K562 (cell line): Measurements from ENCODE around the gene SMG9. TPM values are rescaled to one million over a fixed set of nuclear protein-coding genes. Genes with fewer than 3 reads are reported as not detected.

Source experiments
- ATAC-seq: fragments of 200-7000 bp; cut with Tn5 transposase; 3 replicates; pipeline ENCODE4 v1.9.1; 2020; ENCODE audit warnings: moderate library complexity
- BruUV-seq: library from RNA; stranded (reverse); fragments of 400-500 nt; replicated peaks from 2 replicates; lab custom pipeline; 2021; lab: Mats Ljungman, UMichigan
- CTCF ChIA-PET: fragments of 300-600 bp; formaldehyde crosslinking; extraction: SDS; loops from one replicate; lab custom pipeline; 2021; ENCODE audit warnings: low intra/inter-chr PET ratio; lab: Yijun Ruan, JAX
- POLR2A ChIA-PET: fragments of 300-600, 350-650 bp; sonication (Branson Sonifier 250); formaldehyde crosslinking; extraction: SDS; loops from one replicate; lab custom pipeline; 2021; ENCODE audit warnings: antibody characterized with exemption, inconsistent platforms; lab: Yijun Ruan, JAX
- DNase-seq, 4 experiments: peaks; one replicate each; pipeline versions ENCODE4 v3.0.0 to v3.0.0-alpha.2; 2011 to 2018; ENCODE audit warnings: low spot score in 3 of 4, mixed read lengths in 3 of 4; ENCODE audit errors: extremely low read depth in 1 of 4
- FAIRE-seq: peaks from 2 replicates; lab custom pipeline; 2011; peaks lifted over from hg19 to GRCh38; lab: Jason Lieb, UNC
- H2AFZ ChIP-seq: 2 replicates; pipeline ENCODE4 v1.6.0; 2011; ENCODE audit warnings: low read depth, low read length, control low read depth, inconsistent platforms
- H3K27ac ChIP-seq: fragments of 200-600 bp; 3 replicates; pipeline ENCODE4 v1.8.0; 2011; ENCODE audit warnings: low read depth, mild to moderate bottlenecking, control low read depth, inconsistent platforms, low read length, moderate library complexity, mixed read lengths; ENCODE audit errors: extremely low read depth
- H3K27me3 ChIP-seq, 2 experiments: fragments of 300-600 bp in 1 of 2; 2 replicates in 1 of 2; 3 replicates in 1 of 2; pipeline versions ENCODE4 v1.6.0 to v1.8.0; 2011; ENCODE audit warnings: inconsistent platforms in 2 of 2, low read length in 2 of 2, mild to moderate bottlenecking in 1 of 2, mixed read lengths in 1 of 2, moderate library complexity in 1 of 2; ENCODE audit not compliant: control insufficient read depth in 2 of 2, insufficient read depth in 2 of 2
- H3K36me3 ChIP-seq: fragments of 300-600 bp; 3 replicates; pipeline ENCODE4 v1.8.0; 2011; ENCODE audit warnings: mild to moderate bottlenecking, low read length, inconsistent platforms; ENCODE audit not compliant: control insufficient read depth, insufficient read depth
- H3K4me1 ChIP-seq, 2 experiments: fragments of 200-600 bp in 1 of 2; replicated peaks in 1 of 2; 2 replicates in 1 of 2; 3 replicates in 1 of 2; pipeline versions ENCODE4 v1.5.1 to v1.8.0; 2011; ENCODE audit warnings: inconsistent platforms in 2 of 2, low read length in 2 of 2, mild to moderate bottlenecking in 1 of 2, mixed read lengths in 1 of 2, moderate library complexity in 1 of 2; ENCODE audit not compliant: control insufficient read depth in 2 of 2, insufficient read depth in 2 of 2
- H3K4me2 ChIP-seq: 2 replicates; pipeline ENCODE4 v1.6.1; 2011; ENCODE audit warnings: low read length, control low read depth, inconsistent platforms, mixed read lengths; ENCODE audit not compliant: insufficient read depth
- H3K4me3 ChIP-seq: fragments of 200-600 bp; sonication (generic), shearing (Covaris generic); 2 replicates; pipeline ENCODE4 v1.5.1; 2016; ENCODE audit warnings: control low read depth, inconsistent platforms
- H3K79me2 ChIP-seq: fragments of 200-600 bp; 3 replicates; pipeline ENCODE4 v1.8.0; 2011; ENCODE audit warnings: low read length, inconsistent platforms; ENCODE audit not compliant: control insufficient read depth, insufficient read depth
- H3K9ac ChIP-seq, 2 experiments: 2 replicates each; pipeline versions ENCODE4 v1.6.0 to v1.6.1; 2011; ENCODE audit warnings: low read depth in 2 of 2, low read length in 2 of 2, control low read depth in 1 of 2, inconsistent platforms in 1 of 2, mild to moderate bottlenecking in 1 of 2, mixed read lengths in 1 of 2; ENCODE audit not compliant: insufficient read depth in 1 of 2
- H3K9me1 ChIP-seq: one replicate; pipeline ENCODE4 v1.6.0; 2011; ENCODE audit warnings: inconsistent platforms, mild to moderate bottlenecking, low read length, moderate library complexity; ENCODE audit not compliant: control insufficient read depth, insufficient read depth
- H3K9me3 ChIP-seq: replicated peaks from 2 replicates; pipeline ENCODE4 v1.5.1; 2011; ENCODE audit warnings: low read depth, low read length, inconsistent platforms; ENCODE audit not compliant: control insufficient read depth, insufficient read depth
- H4K20me1 ChIP-seq: replicated peaks from 2 replicates; pipeline ENCODE4 v1.6.1; 2011; ENCODE audit warnings: low read length, inconsistent platforms, mixed read lengths; ENCODE audit not compliant: control insufficient read depth, insufficient read depth
- ARID1B ChIP-seq: fragments of 450-650 bp; IDR thresholded peaks from 2 replicates; pipeline ENCODE4 v1.6.1; 2016; ENCODE audit warnings: antibody characterized with exemption, mild to moderate bottlenecking, inconsistent platforms
- FIP1L1 ChIP-seq: fragments of 200-400 bp; formaldehyde crosslinking; IDR thresholded peaks from 2 replicates; pipeline ENCODE4 v1.6.1; 2018; ENCODE audit warnings: mild to moderate bottlenecking, low read depth, low read length; ENCODE audit not compliant: poor library complexity, severe bottlenecking
- GTF2E2 ChIP-seq: fragments of 200-800 bp; sonication (Bioruptor generic); IDR thresholded peaks from 2 replicates; pipeline ENCODE4 v1.6.1; 2016; ENCODE audit warnings: missing genetic modification characterization, missing compliant biosample characterization
- LEF1 ChIP-seq: fragments of 450-650 bp; IDR thresholded peaks from 2 replicates; pipeline ENCODE4 v1.6.1; 2016; ENCODE audit warnings: mild to moderate bottlenecking
- NR2F6 ChIP-seq: fragments of 450-650 bp; formaldehyde crosslinking; IDR thresholded peaks from 2 replicates; pipeline ENCODE4 v1.4.0; 2020; ENCODE audit warnings: mild to moderate bottlenecking
- POLR2H ChIP-seq: IDR thresholded peaks from 2 replicates; pipeline ENCODE4 v1.6.1; 2016; ENCODE audit warnings: missing genetic modification characterization, low read depth, mild to moderate bottlenecking, control low read depth, missing compliant biosample characterization, moderate library complexity
- RBM17 ChIP-seq: fragments of 200-400 bp; formaldehyde crosslinking; IDR thresholded peaks from 2 replicates; pipeline ENCODE4 v1.6.1; 2017; ENCODE audit warnings: low read depth, mild to moderate bottlenecking, low read length, borderline replicate concordance
- SMAD1 ChIP-seq: fragments of 150-350 bp; IDR thresholded peaks from 2 replicates; pipeline ENCODE4 v1.6.1; 2014; ENCODE audit warnings: low read length, low read depth; ENCODE audit not compliant: partially characterized antibody
- SPI1 ChIP-seq: IDR thresholded peaks from 2 replicates; pipeline ENCODE4 v1.6.1; 2011; ENCODE audit warnings: low read depth, low read length, control low read depth, borderline replicate concordance
- ZBTB17 ChIP-seq: fragments of 450-650 bp; formaldehyde crosslinking; IDR thresholded peaks from 2 replicates; pipeline ENCODE4 v1.4.0; 2020; ENCODE audit warnings: mild to moderate bottlenecking
- ZNF589 ChIP-seq: fragments of 200-800 bp; sonication (Bioruptor generic); IDR thresholded peaks from 2 replicates; pipeline ENCODE4 v1.6.1; 2016; ENCODE audit warnings: low read depth, missing genetic modification characterization, missing compliant biosample characterization
- ZNF764 ChIP-seq: fragments of 250-450 bp; sonication (Bioruptor Pico); IDR thresholded peaks from 2 replicates; pipeline ENCODE4 v1.4.0; 2020; ENCODE audit warnings: low read depth, mild to moderate bottlenecking, moderate library complexity
- WGBS: fragments of 100-300 bp; shearing (Covaris generic); methylation state at CpG from one replicate; pipeline ENCODE4 v1.1.6; 2016; ENCODE audit warnings: low coverage, mixed read lengths; ENCODE audit not compliant: insufficient coverage; ENCODE audit errors: missing lambda C conversion rate; 5-methylcytosine and 5-hydroxymethylcytosine counted together
- in situ Hi-C: fragments of 300-500 bp; cut with MboI; formaldehyde crosslinking; loops from 4 replicates; pipeline ENCODE4 v1.15.0; 2018; ENCODE audit warnings: inconsistent platforms, mixed read lengths
- intact Hi-C: fragments of 100-400 bp; cut with micrococcal nuclease; formaldehyde crosslinking; loops from 2 replicates; pipeline ENCODE4 v1.14.2; 2022
- polyA plus RNA-seq, 8 experiments: library from polyadenylated mRNA; depleted of rRNA in 4 of 8; stranded (reverse) in 5 of 8; unstranded in 3 of 8; fragments of >200 nt; fragmentation: Nextera tagmentation in 2 of 8; fragmentation: Illumina TruSeq in 1 of 8; extraction: Ambion mirVana in 2 of 8; extraction: Trizol in 1 of 8; gene quantifications; 2 replicates each; pipeline versions ENCODE4 v1.2.1 to v1.2.3, GENCODE V29; 2011 to 2014; ENCODE audit warnings: inconsistent platforms in 1 of 8, missing spikeins in 1 of 8
- total RNA-seq, 7 experiments: library from RNA; depleted of rRNA in 6 of 7; stranded (reverse); fragments of >200 nt in 6 of 7; fragmentation: Illumina TruSeq in 2 of 7; extraction: Trizol in 2 of 7; gene quantifications; 2 replicates each; pipeline versions ENCODE4 v1.2.1 to v1.2.3, GENCODE V29; 2011 to 2021; ENCODE audit warnings: low replicate concordance in 1 of 7
- TF ChIP-seq, protein P1 (sequence below): IDR thresholded peaks from 3 replicates; pipeline ENCODE4 v1.6.1; 2011; ENCODE audit warnings: borderline replicate concordance, mild to moderate bottlenecking; ENCODE audit not compliant: insufficient read length, insufficient read depth

The SMG9 gene
- total and polyA plus RNA-seq, 9 of the 15 experiments (the other 6 are each of a cell fraction or from before 2014, with no cell fraction given), result 1.7 to 79.7 (median 40.2) TPM

DNA sequence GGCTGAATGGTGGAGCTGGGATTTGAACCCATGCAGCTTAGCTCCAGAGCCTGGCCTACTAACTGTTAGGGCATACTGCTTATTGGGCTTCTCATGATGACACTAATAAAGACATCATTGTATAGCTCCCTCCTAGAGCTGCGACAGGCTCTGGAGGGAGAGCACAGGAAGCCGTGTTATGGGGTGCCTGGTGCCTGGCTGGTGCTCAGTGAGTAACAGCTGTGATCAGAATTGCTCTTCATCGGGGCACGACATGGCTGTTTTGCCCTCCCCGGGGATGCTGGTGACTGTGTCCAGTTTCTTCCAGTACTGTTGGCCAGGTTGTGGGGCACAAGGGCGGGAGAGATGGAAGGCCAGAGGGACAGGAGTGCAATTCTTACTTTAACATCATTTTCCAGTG, 42.4 kb upstream of the SMG9 start:
- CTCF ChIA-PET, result no interaction called here
- POLR2A ChIA-PET, result interaction anchor here (1.1 kb wide), 3 partner anchors 8 to 186 kb away, joined by 3 to 4 read pairs (median 3); partner anchors contain the start of gene SMG9
- no peaks in the 10 kb centered on the region for H3K36me3 ChIP-seq
- DNase-seq (no peak), FAIRE-seq (no peak), ATAC-seq (no peak)
- no peaks in the 10 kb centered on the region for H3K9me1 ChIP-seq
- H3K4me2 ChIP-seq, result no peak overlapping the region
- H3K27me3 ChIP-seq, result peaks cover 6 to 18% of the 10 kb centered on the region in 2 experiments; a peak in 3 of 5 replicates
- H3K9me3 ChIP-seq, result no peaks in the 10 kb centered on the region
- no peak overlapping the region for H2AFZ ChIP-seq
- H4K20me1 ChIP-seq, result no peaks in the 10 kb centered on the region; the same call in 1 of the 2 replicates
- intact Hi-C loops (no loop called here), in situ Hi-C loops (no loop called here)
- no peak overlapping the region for H3K27ac ChIP-seq
- no TSS peak for BruUV-seq
- no peaks in the 10 kb centered on the region for H3K79me2 ChIP-seq
- TF ChIP-seq NR2F6 (CRISPR knock-in tag) (no peak), POLR2H (tag) (no peak), FIP1L1 (no peak), ZBTB17 (CRISPR knock-in tag) (no peak)
- H3K9ac ChIP-seq, result no peak overlapping the region
- peaks cover 0 to 19% of the 10 kb centered on the region in 2 experiments; a peak in 4 of 5 replicates for H3K4me1 ChIP-seq
- no peak overlapping the region for H3K4me3 ChIP-seq
- WGBS, result 3% methylated on average over 6 of the region's 6 CpGs

- Histone ChIP-seq H3K36me3 (no peaks in the 10 kb centered on the region), H3K27ac (no peak overlapping the region), H3K4me3 (no peak overlapping the region), H2AFZ (no peak overlapping the region), H3K9me3 (no peaks in the 10 kb centered on the region), H3K27me3 (peaks cover 8 to 12% of the 10 kb centered on the region in 2 experiments; a peak in 2 of 5 replicates), H3K79me2 (no peaks in the 10 kb centered on the region), H4K20me1 (no peaks in the 10 kb centered on the region), H3K4me2 (no peak overlapping the region), H3K9ac (no peak overlapping the region), H3K9me1 (no peaks in the 10 kb centered on the region), H3K4me1 (no peaks in the 10 kb centered on the region)
- WGBS, result 4% methylated on average over 3 of the region's 3 CpGs
- FAIRE-seq (no peak), DNase-seq (no peak), ATAC-seq (no peak)
- CTCF ChIA-PET, result interaction anchor here (0.6 kb wide), 1 partner anchor 355 kb away, joined by 3 read pairs; no protein-coding TSS in a partner anchor
- intact Hi-C loops (no loop called here), in situ Hi-C loops (no loop called here)
- BruUV-seq, result no TSS peak
- POLR2A ChIA-PET, result interaction anchor here (1.0 kb wide), 1 partner anchor 25 kb away, joined by 5 read pairs; no protein-coding TSS in a partner anchor
- TF ChIP-seq LEF1 (no peak), SMAD1 (no peak), ZNF764 (no peak), SPI1 (no peak), ZNF589 (CRISPR knock-in tag) (no peak), GTF2E2 (tag) (no peak), ARID1B (no peak), RBM17 (no peak)
- TF ChIP-seq, protein P1, sequence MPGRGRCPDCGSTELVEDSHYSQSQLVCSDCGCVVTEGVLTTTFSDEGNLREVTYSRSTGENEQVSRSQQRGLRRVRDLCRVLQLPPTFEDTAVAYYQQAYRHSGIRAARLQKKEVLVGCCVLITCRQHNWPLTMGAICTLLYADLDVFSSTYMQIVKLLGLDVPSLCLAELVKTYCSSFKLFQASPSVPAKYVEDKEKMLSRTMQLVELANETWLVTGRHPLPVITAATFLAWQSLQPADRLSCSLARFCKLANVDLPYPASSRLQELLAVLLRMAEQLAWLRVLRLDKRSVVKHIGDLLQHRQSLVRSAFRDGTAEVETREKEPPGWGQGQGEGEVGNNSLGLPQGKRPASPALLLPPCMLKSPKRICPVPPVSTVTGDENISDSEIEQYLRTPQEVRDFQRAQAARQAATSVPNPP, result no peak
Observed at GRCh38 chr19:43790587-43790986, 35.8 kb upstream of the SMG9 start.
